Body of pancreas (tissue), 4 donors: ENCODE results near the gene SLC9A2. TPM values are rescaled to one million over a fixed set of nuclear protein-coding genes. Genes with fewer than 3 reads are reported as not detected.

Experiments
- ATAC-seq: fragments of 150-250 bp; one replicate; pipeline ENCODE4 v1.9.1; 2016
- DNase-seq, 4 donors: peaks; one replicate each; pipeline ENCODE4 v3.0.0-alpha.2; 2019
- H3K27ac ChIP-seq, 4 donors: fragments of 200-600 bp; sonication (generic); 1 replicate in 3 of 4; 2 replicates in 1 of 4; pipeline versions ENCODE4 v1.5.1 to v1.6.1; 2016 to 2019; ENCODE audit warnings: mild to moderate bottlenecking in 1 of 4, mixed read lengths in 1 of 4, moderate library complexity in 1 of 4
- H3K27me3 ChIP-seq, 2 donors: fragments of 200-600 bp; sonication (generic); one replicate each; pipeline ENCODE4 v1.6.0; 2016; ENCODE audit warnings: mild to moderate bottlenecking in 1 of 2
- H3K36me3 ChIP-seq, 2 donors: fragments of 200-600 bp; sonication (generic); replicated peaks in 1 of 2; 2 replicates each; pipeline ENCODE4 v1.5.1; 2016; ENCODE audit warnings: low read depth in 2 of 2; ENCODE audit not compliant: insufficient read depth in 1 of 2
- H3K4me1 ChIP-seq: fragments of 200-600 bp; sonication (generic); one replicate; pipeline ENCODE4 v1.6.0; 2016
- H3K4me3 ChIP-seq, 2 donors: fragments of 200-600 bp; sonication (generic); 1 replicate in 1 of 2; 2 replicates in 1 of 2; pipeline ENCODE4 v1.5.1; 2016 to 2019
- H3K9me3 ChIP-seq, 3 donors: fragments of 200-600 bp; sonication (generic); 1 replicate in 2 of 3; 2 replicates in 1 of 3; pipeline ENCODE4 v1.5.1; 2016
- CTCF ChIP-seq, 7 experiments: fragments of 450-650 bp in 4 of 7; fragments of 200-600 bp in 3 of 7; sonication (generic) in 3 of 7; IDR thresholded peaks; one replicate each; pipeline ENCODE4 v1.5.1; 2016 to 2019; ENCODE audit warnings: antibody characterized with exemption in 7 of 7
- POLR2A ChIP-seq, 3 donors: fragments of 450-650 bp; IDR thresholded peaks; one replicate each; pipeline ENCODE4 v1.6.1; 2016; ENCODE audit warnings: antibody characterized with exemption in 3 of 3, mild to moderate bottlenecking in 2 of 3
- WGBS, 2 donors: methylation state at CpG; one replicate each; pipeline ENCODE4 v1.1.5; 2017; 5-methylcytosine and 5-hydroxymethylcytosine counted together
- intact Hi-C: fragments of 100-400 bp; cut with DNase I; formaldehyde crosslinking; loops from one replicate; pipeline ENCODE4 v1.15.1; 2023
- total RNA-seq, 2 donors: library from RNA; depleted of rRNA; stranded (reverse); fragments of >200 nt; gene quantifications; one replicate each; pipeline ENCODE4 v1.1.0, GENCODE V29; 2016

SLC9A2 gene
- total RNA-seq, 2 donors from 2014 or later, result 1.0 TPM; not detected in 1

- no peaks in the 10 kb centered on the region for H3K27me3 ChIP-seq
- TF ChIP-seq POLR2A (IDR thresholded peaks at IDR 0.05) (peak; percentile 59 to 88 (median 84)), CTCF (IDR thresholded peaks at IDR 0.05) (peak in 2 of 7 experiments; percentile 33 to 36)
- WGBS, 2 donors, result 0 to 1% methylated on average over 14 to 37 of the region's 52 CpGs
Measured at GRCh38 chr2:102736410-102737409, 117.4 kb downstream of the SLC9A2 start.

DNA sequence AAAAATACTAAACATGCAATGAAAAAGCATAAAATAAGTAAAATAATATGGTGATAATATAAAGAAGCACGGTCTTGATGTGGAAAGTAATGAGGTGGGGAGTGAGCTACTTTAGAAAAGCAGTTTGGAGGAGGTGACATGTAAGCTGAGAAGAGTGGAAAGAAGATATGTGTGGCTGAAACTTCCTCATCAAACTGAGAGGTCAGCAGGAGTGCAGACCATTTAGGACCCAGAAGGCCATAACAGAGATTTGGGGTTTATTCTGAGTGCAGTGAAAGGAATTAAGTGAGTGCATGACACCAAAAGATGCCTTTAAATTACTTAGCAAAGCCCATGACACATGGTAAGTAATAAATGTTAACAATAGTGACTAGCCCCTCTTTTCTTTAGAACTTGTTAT, 118.1 kb downstream of the SLC9A2 start:
- DNase-seq, result no peak
- no peak for ATAC-seq

More at GRCh38 chr2:102736410-102737409, 117.4 kb downstream of the SLC9A2 start:
- ATAC-seq, result peak; percentile 91
- Histone ChIP-seq H3K36me3 (peaks cover 0 to 2% of the 10 kb centered on the region in 2 donors), H3K4me3 (peak overlapping the region; percentile 74 to 76), H3K4me1 (peaks cover 29% of the 10 kb centered on the region), H3K27ac (peak overlapping the region; percentile 81 to 90 (median 88)), H3K9me3 (no peaks in the 10 kb centered on the region)
- peak; percentile 87 to 92 (median 88) for DNase-seq
- intact Hi-C loops, result no loop called here

DNA sequence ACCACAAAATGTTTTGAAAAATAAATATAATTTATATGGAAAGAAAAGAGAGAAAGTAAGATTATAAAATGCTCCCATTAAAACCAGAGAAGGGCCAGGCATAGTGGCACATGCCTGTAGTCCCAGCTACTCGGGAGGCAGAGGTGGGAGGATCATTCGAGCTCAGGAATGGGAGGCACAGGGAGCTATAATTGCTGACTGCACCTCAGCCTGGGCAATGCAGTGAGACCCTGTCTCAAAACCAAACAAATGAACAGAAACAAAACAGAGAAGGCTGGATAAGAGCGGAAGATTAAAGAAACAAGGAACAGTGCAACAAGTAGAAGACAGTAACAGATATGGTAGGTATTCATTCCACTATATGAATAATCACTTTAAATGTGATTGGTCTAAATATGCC, 123.9 kb downstream of the SLC9A2 start:
- Histone ChIP-seq H3K36me3 (no peaks in the 10 kb centered on the region), H3K27me3 (no peaks in the 10 kb centered on the region), H3K4me3 (no peak overlapping the region), H3K4me1 (no peaks in the 10 kb centered on the region), H3K9me3 (no peaks in the 10 kb centered on the region), H3K27ac (no peak overlapping the region)
- intact Hi-C loops, result no loop called here
- DNase-seq, result no peak
- no peak for ATAC-seq
- WGBS, 2 donors, result 93 to 95% methylated on average over 3 of the region's 3 CpGs
- TF ChIP-seq CTCF (IDR thresholded peaks at IDR 0.05) (no peak), POLR2A (IDR thresholded peaks at IDR 0.05) (no peak)

More for the DNA sequence above, 118.1 kb downstream of the SLC9A2 start:
- Histone ChIP-seq H3K9me3 (no peaks in the 10 kb centered on the region), H3K4me1 (peaks cover 29% of the 10 kb centered on the region), H3K27ac (peak overlapping the region in 1 of 4 donors; percentile 89), H3K4me3 (no peak overlapping the region), H3K27me3 (no peaks in the 10 kb centered on the region), H3K36me3 (no peaks in the 10 kb centered on the region)
- 63 to 72% methylated on average over 1 of the region's 1 CpG for WGBS, 2 donors
- TF ChIP-seq CTCF (IDR thresholded peaks at IDR 0.05) (no peak), POLR2A (IDR thresholded peaks at IDR 0.05) (no peak)
- intact Hi-C loops, result no loop called here

DNA sequence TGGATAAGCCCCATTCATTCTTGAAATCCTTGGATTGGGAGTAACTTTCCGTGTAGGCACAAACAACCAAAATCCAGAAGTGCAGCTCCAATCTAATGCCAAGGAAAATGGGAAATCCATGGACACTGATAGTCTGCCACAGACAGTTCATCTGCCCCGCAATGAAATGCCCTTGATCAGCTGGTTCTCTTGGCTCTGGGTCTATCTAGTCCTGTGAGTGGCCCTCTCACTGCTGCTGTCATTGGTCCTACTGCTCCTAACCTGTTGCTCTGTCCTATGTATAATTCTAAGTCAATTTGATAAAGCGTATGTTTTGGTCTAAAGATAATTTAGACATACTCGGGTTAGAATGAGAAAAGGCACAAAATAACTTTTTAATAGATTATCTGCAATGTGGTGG, 128.8 kb downstream of the SLC9A2 start:
- ATAC-seq (no peak), DNase-seq (no peak)
- H3K9me3 ChIP-seq, result no peaks in the 10 kb centered on the region
- H3K36me3 ChIP-seq, result no peaks in the 10 kb centered on the region
- H3K4me3 ChIP-seq, result no peak overlapping the region
- intact Hi-C loops, result no loop called here
- no peaks in the 10 kb centered on the region for H3K4me1 ChIP-seq
- H3K27me3 ChIP-seq, result no peaks in the 10 kb centered on the region
- WGBS, 2 donors, result 78 to 91% methylated on average over 4 of the region's 4 CpGs
- no peak overlapping the region for H3K27ac ChIP-seq
- TF ChIP-seq CTCF (IDR thresholded peaks at IDR 0.05) (no peak), POLR2A (IDR thresholded peaks at IDR 0.05) (no peak)
